GM20431 (cell line): ENCODE measurements around the gene ANKRD27.
"Not testable (repeated sequence)": the region's sequence is repeated elsewhere in the genome, so short reads cannot be mapped to it uniquely, and the experiment has no call there.

Experiments
- in situ Hi-C: fragments of 300-500 bp; cut with MseI, MboI; formaldehyde crosslinking; loops from one replicate; pipeline ENCODE4 v1.15.0; 2020; ENCODE audit warnings: low sequenced_read_pairs; ENCODE audit not compliant: unreplicated experiment

The ANKRD27 gene

GRCh38 chr19:32674931-32675719 lies at the start of gene ANKRD27:
Gene ANKRD27, minus strand, starts transcription at chr19:32675180. Its CDS starts 16,165 bp downstream, at chr19:32659015.
- in situ Hi-C loops, result no loop called here

GRCh38 chr19:32720936-32721250 lies 45.9 kb upstream of the ANKRD27 start:
- in situ Hi-C loops, result no loop called here

GRCh38 chr19:32720216-32720935 lies 45.4 kb upstream of the ANKRD27 start:
- in situ Hi-C loops, result no loop called here

- in situ Hi-C loops, result no loop called here
Observed at GRCh38 chr19:32719611-32720059, 44.7 kb upstream of the ANKRD27 start, which contains the start of gene TDRD12. Gene TDRD12, plus strand, starts transcription at chr19:32719767. Its CDS starts 306 bp downstream, at chr19:32720073.

- in situ Hi-C loops, result no loop called here
Observed at GRCh38 chr19:32718286-32718685, 43.3 kb upstream of the ANKRD27 start.

GRCh38 chr19:32717496-32717895 lies 42.5 kb upstream of the ANKRD27 start:
- in situ Hi-C loops, result no loop called here

- in situ Hi-C loops, result not testable (repeated sequence)
Observed at GRCh38 chr19:32716203-32716602, 41.2 kb upstream of the ANKRD27 start.

- in situ Hi-C loops, result no loop called here
Observed at GRCh38 chr19:32711747-32712146, 36.8 kb upstream of the ANKRD27 start.

GRCh38 chr19:32709032-32709431 lies 34.1 kb upstream of the ANKRD27 start:
- in situ Hi-C loops, result no loop called here

GRCh38 chr19:32708457-32708856 lies 33.5 kb upstream of the ANKRD27 start:
- in situ Hi-C loops, result no loop called here

- in situ Hi-C loops, result not testable (repeated sequence)
Observed at GRCh38 chr19:32704006-32704405, 29.0 kb upstream of the ANKRD27 start.

- in situ Hi-C loops, result no loop called here
Observed at GRCh38 chr19:32702010-32702409, 27.0 kb upstream of the ANKRD27 start.

- in situ Hi-C loops, result not testable (repeated sequence)
Observed at GRCh38 chr19:32700129-32700528, 25.1 kb upstream of the ANKRD27 start.

GRCh38 chr19:32696771-32697170 lies 21.8 kb upstream of the ANKRD27 start:
- in situ Hi-C loops, result not testable (repeated sequence)

- in situ Hi-C loops, result not testable (repeated sequence)
Observed at GRCh38 chr19:32695506-32695905, 20.5 kb upstream of the ANKRD27 start.

- in situ Hi-C loops, result not testable (repeated sequence)
Observed at GRCh38 chr19:32694851-32695250, 19.9 kb upstream of the ANKRD27 start.

GRCh38 chr19:32694316-32694715 lies 19.3 kb upstream of the ANKRD27 start:
- in situ Hi-C loops, result not testable (repeated sequence)

- in situ Hi-C loops, result not testable (repeated sequence)
Observed at GRCh38 chr19:32693151-32694108, 18.4 kb upstream of the ANKRD27 start.

- in situ Hi-C loops, result no loop called here
Observed at GRCh38 chr19:32692727-32693061, 17.7 kb upstream of the ANKRD27 start.

- in situ Hi-C loops, result no loop called here
Observed at GRCh38 chr19:32691952-32692726, 17.2 kb upstream of the ANKRD27 start.
